Heart left ventricle (tissue), 16 donors: ENCODE results near the gene EID3. TPM values are rescaled to one million over a fixed set of nuclear protein-coding genes. Genes with fewer than 3 reads are reported as not detected.

ENCODE experiments used
- ATAC-seq, 4 donors: fragments of 200-7000 bp; cut with Tn5 transposase; one replicate each; pipeline ENCODE4 v1.9.1; 2020 to 2022; ENCODE audit warnings: moderate library complexity in 4 of 4, mild to moderate bottlenecking in 3 of 4, moderate number of reproducible peaks in 1 of 4
- DNase-seq, 5 donors: peaks; one replicate each; pipeline ENCODE4 v3.0.0-alpha.2; 2020
- H3K27ac ChIP-seq, 12 donors: fragments of 200-600 bp; sonication (generic) in 4 of 12; one replicate each; pipeline versions ENCODE4 v1.5.0 to v1.8.0; 2016 to 2022; ENCODE audit warnings: mild to moderate bottlenecking in 2 of 12
- H3K27me3 ChIP-seq, 9 donors: fragments of 200-600 bp; sonication (generic) in 2 of 9; one replicate each; pipeline versions ENCODE4 v1.5.1 to v1.8.0; 2016 to 2022; ENCODE audit warnings: mild to moderate bottlenecking in 3 of 9
- H3K36me3 ChIP-seq, 9 donors: fragments of 200-600 bp; sonication (generic) in 2 of 9; one replicate each; pipeline versions ENCODE4 v1.5.0 to v1.8.0; 2018 to 2022; ENCODE audit warnings: mild to moderate bottlenecking in 2 of 9
- H3K4me1 ChIP-seq, 12 donors: fragments of 200-600 bp; sonication (generic) in 4 of 12; one replicate each; pipeline versions ENCODE4 v1.5.0 to v1.8.0; 2016 to 2022; ENCODE audit warnings: mild to moderate bottlenecking in 3 of 12
- H3K4me3 ChIP-seq, 12 donors: fragments of 200-600 bp; sonication (generic) in 4 of 12; one replicate each; pipeline versions ENCODE4 v1.5.0 to v1.8.0; 2017 to 2022; ENCODE audit warnings: mild to moderate bottlenecking in 9 of 12, moderate library complexity in 4 of 12
- H3K9me3 ChIP-seq, 12 donors: fragments of 200-600 bp; sonication (generic) in 4 of 12; one replicate each; pipeline versions ENCODE4 v1.5.0 to v1.8.0; 2016 to 2022; ENCODE audit warnings: mild to moderate bottlenecking in 1 of 12
- POLR2A ChIP-seq, 2 donors: fragments of 450-650 bp; IDR thresholded peaks; one replicate each; pipeline ENCODE4 v1.6.1; 2017; ENCODE audit warnings: antibody characterized with exemption in 2 of 2, mild to moderate bottlenecking in 2 of 2, moderate library complexity in 2 of 2
- WGBS, 4 donors: extraction: QIAGEN DNeasy Blood & Tissue Kit in 2 of 4; methylation state at CpG; one replicate each; pipeline versions ENCODE4 v1.1.5 to v1.1.7; 2013 to 2018; 5-methylcytosine and 5-hydroxymethylcytosine counted together
- intact Hi-C, 10 donors: fragments of 100-400 bp; cut with DNase I; formaldehyde crosslinking; loops; one replicate each; pipeline versions ENCODE4 v1.11.1 to v1.14.2; 2022
- polyA plus RNA-seq, 2 donors: library from polyadenylated mRNA; stranded (reverse); fragments of 200-250 nt; gene quantifications; one replicate each; pipeline ENCODE4 v1.2.3, GENCODE V29; 2013
- total RNA-seq, 9 donors: library from RNA; depleted of rRNA in 2 of 9; stranded (reverse); fragments of >200 nt in 2 of 9; fragmentation: NEBNext Ultra II Directional in 3 of 9; extraction: Animal tissue kit (Norgen Biotek cat#: 25700) in 3 of 9; gene quantifications; one replicate each; pipeline versions ENCODE4 v1.1.0 to v1.2.4, GENCODE V29; 2016 to 2023
- TF ChIP-seq, protein P1 (sequence below), 12 donors: fragments of 200-600 bp; sonication (generic) in 4 of 12; IDR thresholded peaks; one replicate each; pipeline versions ENCODE4 v1.5.0 to v1.8.0; 2018 to 2022; ENCODE audit warnings: antibody characterized with exemption in 12 of 12, mild to moderate bottlenecking in 5 of 12
- donor health status: ischemic (EF 13 %, LVEDD 7.1; RV severe dilation, severe dysfunction).
- donor health status: healthy with polysubstance abuse.
- donor health status: DM: no; HTN: yes; CAD: no.
- donor health status: DM: no; HTN: no; CAD: no.
- donor health status: ischemic (EF 25% LVEDD 6.9; RV normal size, moderate dysfunction).
- donor health status: ischemic (EF 25% LVEDD 5.7; RV mildly dilated, moderate dysfunction).
- donor health status: healthy.
- donor health status: DM: yes; HTN: yes; CAD: no.
- donor health status: ischemic (EF 35%, LVEDD 5.7; RV mildly dilated, moderate dysfunction).
- donor health status: nonischemic (EF 11% LVEDD 7.7; RV severe dilation, severe dysfunction).
- donor health status: DM: yes; HTN: yes; CAD: no.
- donor health status: PGD.
- donor health status: ischemic (EF 29% LVEDD 5.4; RV normal size, mild dysfunction).
- donor health status: nonischemic (EF 23%, LVEDD 6.1; RV moderate dilation, normal function).

The EID3 gene
- total and polyA plus RNA-seq, 11 donors = 0.44 to 4.0 (median 1.3) TPM

DNA sequence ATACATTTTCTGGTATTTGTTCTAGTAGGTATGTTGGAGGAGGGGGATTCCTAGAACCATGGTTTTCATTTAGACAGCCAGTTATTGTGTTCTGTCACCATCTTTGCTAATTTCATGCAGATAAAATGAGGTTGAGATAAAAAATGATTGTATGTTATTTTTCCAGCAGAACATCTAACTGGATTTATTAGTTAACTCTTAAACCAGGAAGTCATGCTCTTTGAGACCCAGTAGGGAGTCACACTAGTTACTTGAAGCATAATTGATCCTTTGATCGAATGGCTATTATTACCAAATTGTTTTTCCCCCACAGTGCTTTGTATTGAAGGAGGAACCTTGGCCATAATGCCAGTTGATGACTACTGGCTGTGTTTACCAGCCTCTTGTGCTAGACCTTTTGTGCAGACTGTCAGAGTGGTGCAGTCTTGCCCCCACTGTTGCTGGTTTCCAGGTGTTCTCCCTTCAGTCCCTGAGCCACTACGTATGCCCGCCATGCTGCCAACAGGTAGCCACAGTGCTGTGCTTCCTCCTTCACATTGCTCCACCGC, 6.0 kb downstream of the EID3 start:
- H3K4me1 ChIP-seq = peaks cover 0 to 46% (median 21%) of the 10 kb centered on the region in 12 donors
- H3K9me3 ChIP-seq = no peaks in the 10 kb centered on the region
- H3K27ac ChIP-seq = no peak overlapping the region
- no peak for ATAC-seq
- H3K36me3 ChIP-seq = peaks cover 0 to 52% (median 37%) of the 10 kb centered on the region in 9 donors
- 93 to 99% (median 95%) methylated on average over 4 of the region's 4 CpGs for WGBS, 4 donors
- TF ChIP-seq, protein P1, sequence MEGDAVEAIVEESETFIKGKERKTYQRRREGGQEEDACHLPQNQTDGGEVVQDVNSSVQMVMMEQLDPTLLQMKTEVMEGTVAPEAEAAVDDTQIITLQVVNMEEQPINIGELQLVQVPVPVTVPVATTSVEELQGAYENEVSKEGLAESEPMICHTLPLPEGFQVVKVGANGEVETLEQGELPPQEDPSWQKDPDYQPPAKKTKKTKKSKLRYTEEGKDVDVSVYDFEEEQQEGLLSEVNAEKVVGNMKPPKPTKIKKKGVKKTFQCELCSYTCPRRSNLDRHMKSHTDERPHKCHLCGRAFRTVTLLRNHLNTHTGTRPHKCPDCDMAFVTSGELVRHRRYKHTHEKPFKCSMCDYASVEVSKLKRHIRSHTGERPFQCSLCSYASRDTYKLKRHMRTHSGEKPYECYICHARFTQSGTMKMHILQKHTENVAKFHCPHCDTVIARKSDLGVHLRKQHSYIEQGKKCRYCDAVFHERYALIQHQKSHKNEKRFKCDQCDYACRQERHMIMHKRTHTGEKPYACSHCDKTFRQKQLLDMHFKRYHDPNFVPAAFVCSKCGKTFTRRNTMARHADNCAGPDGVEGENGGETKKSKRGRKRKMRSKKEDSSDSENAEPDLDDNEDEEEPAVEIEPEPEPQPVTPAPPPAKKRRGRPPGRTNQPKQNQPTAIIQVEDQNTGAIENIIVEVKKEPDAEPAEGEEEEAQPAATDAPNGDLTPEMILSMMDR (IDR thresholded peaks at IDR 0.05) = no peak
- TF ChIP-seq POLR2A (IDR thresholded peaks at IDR 0.05) = no peak
- no peak overlapping the region for H3K4me3 ChIP-seq
- H3K27me3 ChIP-seq = no peaks in the 10 kb centered on the region
- DNase-seq = no peak
- intact Hi-C loops = loop anchor here in 2 of 10 donors (5.0 kb wide), 2 partner anchors 33 to 43 kb away; no protein-coding TSS in a partner anchor

DNA sequence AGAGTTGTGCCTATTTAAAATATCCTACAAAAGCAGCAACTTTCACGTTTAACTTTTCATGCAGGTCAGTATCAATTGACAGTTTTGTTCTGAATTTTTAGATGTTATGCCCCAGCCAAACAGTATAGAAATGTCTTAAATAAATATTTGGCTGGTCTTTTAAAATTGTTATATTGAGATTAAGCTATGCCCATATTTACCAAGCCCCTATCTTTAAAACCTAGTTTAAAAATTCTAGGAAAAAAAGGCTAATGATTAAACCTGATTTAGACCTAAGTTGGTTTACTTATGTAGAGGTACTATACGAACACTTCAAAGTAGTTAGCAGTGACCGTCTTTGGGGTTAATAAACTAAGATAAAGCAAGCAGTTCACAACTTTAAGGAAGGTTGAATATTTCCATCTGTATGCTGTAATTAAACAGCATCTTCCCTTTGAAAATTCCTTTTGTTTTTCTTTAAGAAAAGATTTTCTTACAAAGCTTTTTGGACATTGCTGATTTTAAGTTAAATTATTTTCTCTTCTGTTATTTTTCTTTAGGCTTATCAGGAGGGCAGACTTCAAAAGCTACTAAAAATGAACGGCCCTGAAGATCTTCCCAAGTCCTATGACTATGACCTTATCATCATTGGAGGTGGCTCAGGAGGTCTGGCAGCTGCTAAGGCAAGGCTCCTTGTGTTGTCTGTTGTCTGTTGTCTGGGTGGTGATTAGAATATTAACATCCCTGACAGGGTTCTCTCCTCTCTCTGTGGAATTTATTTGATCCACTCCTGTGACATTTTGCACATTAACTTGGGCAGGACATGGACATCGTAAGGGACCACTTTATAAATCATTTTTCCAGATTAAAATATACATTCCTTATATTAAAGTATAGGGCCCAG, 7.5 kb downstream of the EID3 start:
- H3K27me3 ChIP-seq = no peaks in the 10 kb centered on the region
- peaks cover 0 to 67% (median 51%) of the 10 kb centered on the region in 9 donors for H3K36me3 ChIP-seq
- no peak overlapping the region for H3K4me3 ChIP-seq
- H3K4me1 ChIP-seq = peaks cover 0 to 33% (median 12%) of the 10 kb centered on the region in 12 donors
- intact Hi-C loops = no loop called here
- WGBS, 4 donors = 79 to 82% (median 81%) methylated on average over 5 of the region's 5 CpGs
- no peak for ATAC-seq
- no peak for DNase-seq
- no peaks in the 10 kb centered on the region for H3K9me3 ChIP-seq
- no peak for TF ChIP-seq POLR2A (IDR thresholded peaks at IDR 0.05)
- TF ChIP-seq, protein P1 (IDR thresholded peaks at IDR 0.05) = no peak
- no peak overlapping the region for H3K27ac ChIP-seq

DNA sequence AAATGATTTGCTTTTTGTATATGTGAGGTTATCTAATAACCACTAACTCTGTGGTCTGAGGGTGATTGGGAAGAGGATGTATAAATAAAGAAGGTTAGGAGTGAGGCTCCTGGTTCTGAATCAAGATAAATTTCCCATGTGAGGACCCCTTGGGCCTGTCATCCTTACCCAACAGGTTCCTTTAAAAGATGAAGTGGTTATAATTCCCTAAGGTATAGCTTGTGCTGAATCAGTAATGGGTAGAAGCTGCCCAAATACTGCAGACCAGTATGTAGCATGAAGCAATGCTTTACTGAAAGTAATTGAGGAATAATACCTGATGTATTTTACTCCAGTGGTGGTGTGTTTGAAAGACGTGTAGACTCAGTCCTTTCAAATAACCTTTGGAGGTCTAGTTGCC, 8.7 kb downstream of the EID3 start:
- 85 to 91% (median 87%) methylated on average over 1 of the region's 1 CpG for WGBS, 4 donors

More for the DNA sequence above, 8.7 kb downstream of the EID3 start:
- intact Hi-C loops = no loop called here
- Histone ChIP-seq H3K27me3 (no peaks in the 10 kb centered on the region), H3K4me1 (peaks cover 0 to 21% (median 3%) of the 10 kb centered on the region in 12 donors), H3K9me3 (no peaks in the 10 kb centered on the region), H3K4me3 (no peak overlapping the region), H3K36me3 (peaks cover 0 to 78% (median 63%) of the 10 kb centered on the region in 9 donors), H3K27ac (no peak overlapping the region)
- ATAC-seq (no peak), DNase-seq (no peak)
- TF ChIP-seq, protein P1 (IDR thresholded peaks at IDR 0.05) = no peak
- TF ChIP-seq POLR2A (IDR thresholded peaks at IDR 0.05) = no peak
